GM23338 (cell line): ENCODE results near the gene TMEM123. TPM values are rescaled to one million over a fixed set of nuclear protein-coding genes. Genes with fewer than 3 reads are reported as not detected.

Experiments
- ATAC-seq: fragments of 200-7000 bp; cut with Tn5 transposase; 3 replicates; pipeline ENCODE4 v1.9.1; 2020
- DNase-seq: peaks from one replicate; pipeline ENCODE4 v3.0.0-alpha.2; 2015; ENCODE audit warnings: low spot score
- H2AFZ ChIP-seq: fragments of 200-600 bp; sonication (generic); 2 replicates; pipeline ENCODE4 v1.8.0; 2016; ENCODE audit warnings: antibody characterized with exemption, mild to moderate bottlenecking, moderate library complexity
- H3F3A ChIP-seq: fragments of 200-600 bp; sonication (generic); replicated peaks from 2 replicates; pipeline ENCODE4 v1.8.0; 2017; ENCODE audit warnings: antibody characterized with exemption, mixed run types, low read depth
- H3K27ac ChIP-seq: fragments of 200-600 bp; sonication (generic); 2 replicates; pipeline ENCODE4 v1.6.1; 2016; ENCODE audit warnings: low read depth
- H3K27me3 ChIP-seq: fragments of 200-600 bp; sonication (generic); 2 replicates; pipeline ENCODE4 v1.8.0; 2016; ENCODE audit warnings: mild to moderate bottlenecking, mixed run types, moderate library complexity; ENCODE audit not compliant: insufficient read depth
- H3K36me3 ChIP-seq: fragments of 200-600 bp; sonication (generic); 2 replicates; pipeline ENCODE4 v1.8.0; 2016; ENCODE audit warnings: mild to moderate bottlenecking; ENCODE audit not compliant: insufficient read depth
- H3K4me1 ChIP-seq: fragments of 200-600 bp; sonication (generic); 2 replicates; pipeline ENCODE4 v1.8.0; 2016; ENCODE audit warnings: mild to moderate bottlenecking, moderate library complexity; ENCODE audit not compliant: insufficient read depth
- H3K4me2 ChIP-seq: fragments of 200-600 bp; sonication (generic); 2 replicates; pipeline ENCODE4 v1.7.1; 2017; ENCODE audit warnings: mixed run types
- H3K4me3 ChIP-seq: fragments of 200-600 bp; sonication (generic); 2 replicates; pipeline ENCODE4 v1.6.1; 2016; ENCODE audit warnings: mixed run types
- H3K79me2 ChIP-seq: fragments of 200-600 bp; sonication (generic); replicated peaks from 2 replicates; pipeline ENCODE4 v1.8.0; 2017; ENCODE audit warnings: mild to moderate bottlenecking; ENCODE audit not compliant: insufficient read depth
- H3K9me2 ChIP-seq: fragments of 200-600 bp; sonication (generic); 2 replicates; pipeline ENCODE4 v1.8.0; 2017; ENCODE audit not compliant: insufficient read depth
- H4K20me1 ChIP-seq: fragments of 200-600 bp; sonication (generic); replicated peaks from 2 replicates; pipeline ENCODE4 v1.8.0; 2017; ENCODE audit warnings: mild to moderate bottlenecking; ENCODE audit not compliant: insufficient read depth
- H3K27ac Mint-ChIP-seq: 2 replicates; pipeline ENCODE4 v1.8.0; 2020; ENCODE audit warnings: inconsistent platforms, mild to moderate bottlenecking, moderate library complexity, mixed read lengths
- H3K27me3 Mint-ChIP-seq: 3 replicates; pipeline ENCODE4 v1.8.0; 2022; ENCODE audit warnings: low read depth, mild to moderate bottlenecking, moderate library complexity, mixed read lengths, inconsistent platforms; ENCODE audit not compliant: insufficient read depth, poor library complexity
- H3K36me3 Mint-ChIP-seq: 3 replicates; pipeline ENCODE4 v1.8.0; 2021; ENCODE audit warnings: low read depth, mild to moderate bottlenecking, inconsistent platforms, moderate library complexity, mixed read lengths
- H3K4me1 Mint-ChIP-seq: 3 replicates; pipeline ENCODE4 v1.8.0; 2020; ENCODE audit warnings: mild to moderate bottlenecking, inconsistent platforms, mixed read lengths
- H3K4me3 Mint-ChIP-seq: 3 replicates; pipeline ENCODE4 v1.8.0; 2021; ENCODE audit warnings: moderate library complexity, mild to moderate bottlenecking, inconsistent platforms, mixed read lengths
- H3K9me3 Mint-ChIP-seq: 3 replicates; pipeline ENCODE4 v1.8.0; 2020; ENCODE audit warnings: moderate library complexity, mild to moderate bottlenecking, inconsistent platforms, mixed read lengths
- CREB1 ChIP-seq: fragments of 250-450 bp; sonication (Bioruptor Pico); IDR thresholded peaks from 2 replicates; pipeline ENCODE4 v1.5.0; 2020; ENCODE audit warnings: low read depth, mild to moderate bottlenecking, moderate library complexity
- EZH2phosphoT487 ChIP-seq: fragments of 200-600 bp; sonication (generic); IDR thresholded peaks from one replicate; pipeline ENCODE4 v1.8.1; 2018; ENCODE audit warnings: antibody characterized with exemption; ENCODE audit not compliant: unreplicated experiment
- POLR2AphosphoS5 ChIP-seq: IDR thresholded peaks from 2 replicates; pipeline ENCODE4 v1.6.1; 2016; ENCODE audit warnings: antibody characterized with exemption, low read depth
- STAT1 ChIP-seq: IDR thresholded peaks from one replicate; pipeline ENCODE4 v1.6.1; 2016; ENCODE audit warnings: antibody characterized with exemption; ENCODE audit not compliant: unreplicated experiment
- polyA plus RNA-seq: library from polyadenylated mRNA; unstranded; fragments of >200 nt; fragmentation: Nextera tagmentation; extraction: Ambion mirVana; gene quantifications from 2 replicates; pipeline ENCODE4 v1.2.1, GENCODE V29; 2016
- total RNA-seq: library from RNA; depleted of rRNA; stranded (reverse); fragments of >200 nt; shearing (Covaris generic); gene quantifications from 2 replicates; pipeline ENCODE4 v1.2.3, GENCODE V29; 2014
- TF ChIP-seq, protein P1 (sequence below), 2 experiments: fragments of 200-600 bp in 1 of 2; sonication (generic) in 1 of 2; conservative IDR thresholded peaks; 2 replicates each; pipeline versions ENCODE4 v1.5.1 to v1.6.1; 2016 to 2017; ENCODE audit warnings: antibody characterized with exemption in 2 of 2, low read depth in 2 of 2, mild to moderate bottlenecking in 2 of 2, moderate library complexity in 1 of 2
- TF ChIP-seq, protein P2 (sequence below): IDR thresholded peaks from one replicate; pipeline ENCODE4 v1.6.1; 2018; ENCODE audit warnings: antibody characterized with exemption; ENCODE audit not compliant: unreplicated experiment
- TF ChIP-seq, protein P3 (sequence below): IDR thresholded peaks from 2 replicates; pipeline ENCODE4 v1.6.1; 2016; ENCODE audit warnings: antibody characterized with exemption

The TMEM123 gene
- total and polyA plus RNA-seq, 2 experiments from 2014 or later, result 44.1 to 61.0 TPM

DNA sequence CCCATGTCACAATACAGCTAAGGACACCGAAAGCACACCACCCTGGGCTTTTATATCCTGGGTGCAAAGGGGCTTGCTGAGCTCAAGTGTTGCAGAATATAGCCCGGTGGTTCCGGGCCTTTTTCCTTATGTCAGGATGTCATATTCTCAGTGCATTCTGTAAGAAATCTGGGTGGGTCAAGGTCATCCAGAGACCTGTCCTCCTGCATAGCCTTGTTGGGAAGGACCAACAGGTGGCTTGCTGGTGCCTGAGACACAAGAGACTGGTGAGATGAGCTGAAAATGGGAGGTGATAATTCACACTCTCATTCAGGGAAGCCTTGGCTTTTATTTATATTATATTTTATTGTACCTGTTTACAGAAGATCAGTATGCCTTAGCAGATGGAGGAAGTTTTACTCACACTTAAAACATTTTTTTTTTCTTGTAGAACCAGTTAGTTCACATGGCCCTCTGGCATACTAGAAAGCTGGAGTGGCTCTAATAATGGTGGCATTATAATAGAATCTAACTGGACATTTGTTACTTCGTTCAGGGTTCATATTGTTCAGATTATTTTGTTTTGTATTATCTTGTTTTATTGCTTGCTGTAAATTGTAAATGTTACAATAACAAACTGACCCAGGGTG lies 14.6 kb upstream of the TMEM123 start (continued):
- TF ChIP-seq, protein P1, sequence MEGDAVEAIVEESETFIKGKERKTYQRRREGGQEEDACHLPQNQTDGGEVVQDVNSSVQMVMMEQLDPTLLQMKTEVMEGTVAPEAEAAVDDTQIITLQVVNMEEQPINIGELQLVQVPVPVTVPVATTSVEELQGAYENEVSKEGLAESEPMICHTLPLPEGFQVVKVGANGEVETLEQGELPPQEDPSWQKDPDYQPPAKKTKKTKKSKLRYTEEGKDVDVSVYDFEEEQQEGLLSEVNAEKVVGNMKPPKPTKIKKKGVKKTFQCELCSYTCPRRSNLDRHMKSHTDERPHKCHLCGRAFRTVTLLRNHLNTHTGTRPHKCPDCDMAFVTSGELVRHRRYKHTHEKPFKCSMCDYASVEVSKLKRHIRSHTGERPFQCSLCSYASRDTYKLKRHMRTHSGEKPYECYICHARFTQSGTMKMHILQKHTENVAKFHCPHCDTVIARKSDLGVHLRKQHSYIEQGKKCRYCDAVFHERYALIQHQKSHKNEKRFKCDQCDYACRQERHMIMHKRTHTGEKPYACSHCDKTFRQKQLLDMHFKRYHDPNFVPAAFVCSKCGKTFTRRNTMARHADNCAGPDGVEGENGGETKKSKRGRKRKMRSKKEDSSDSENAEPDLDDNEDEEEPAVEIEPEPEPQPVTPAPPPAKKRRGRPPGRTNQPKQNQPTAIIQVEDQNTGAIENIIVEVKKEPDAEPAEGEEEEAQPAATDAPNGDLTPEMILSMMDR (conservative IDR thresholded peaks at IDR 0.05; ENCODE audit: low read depth in 2 of 2), result no peak
- TF ChIP-seq POLR2AphosphoS5 (no peak), CREB1 (no peak), EZH2phosphoT487 (no peak)
- TF ChIP-seq, protein P2, sequence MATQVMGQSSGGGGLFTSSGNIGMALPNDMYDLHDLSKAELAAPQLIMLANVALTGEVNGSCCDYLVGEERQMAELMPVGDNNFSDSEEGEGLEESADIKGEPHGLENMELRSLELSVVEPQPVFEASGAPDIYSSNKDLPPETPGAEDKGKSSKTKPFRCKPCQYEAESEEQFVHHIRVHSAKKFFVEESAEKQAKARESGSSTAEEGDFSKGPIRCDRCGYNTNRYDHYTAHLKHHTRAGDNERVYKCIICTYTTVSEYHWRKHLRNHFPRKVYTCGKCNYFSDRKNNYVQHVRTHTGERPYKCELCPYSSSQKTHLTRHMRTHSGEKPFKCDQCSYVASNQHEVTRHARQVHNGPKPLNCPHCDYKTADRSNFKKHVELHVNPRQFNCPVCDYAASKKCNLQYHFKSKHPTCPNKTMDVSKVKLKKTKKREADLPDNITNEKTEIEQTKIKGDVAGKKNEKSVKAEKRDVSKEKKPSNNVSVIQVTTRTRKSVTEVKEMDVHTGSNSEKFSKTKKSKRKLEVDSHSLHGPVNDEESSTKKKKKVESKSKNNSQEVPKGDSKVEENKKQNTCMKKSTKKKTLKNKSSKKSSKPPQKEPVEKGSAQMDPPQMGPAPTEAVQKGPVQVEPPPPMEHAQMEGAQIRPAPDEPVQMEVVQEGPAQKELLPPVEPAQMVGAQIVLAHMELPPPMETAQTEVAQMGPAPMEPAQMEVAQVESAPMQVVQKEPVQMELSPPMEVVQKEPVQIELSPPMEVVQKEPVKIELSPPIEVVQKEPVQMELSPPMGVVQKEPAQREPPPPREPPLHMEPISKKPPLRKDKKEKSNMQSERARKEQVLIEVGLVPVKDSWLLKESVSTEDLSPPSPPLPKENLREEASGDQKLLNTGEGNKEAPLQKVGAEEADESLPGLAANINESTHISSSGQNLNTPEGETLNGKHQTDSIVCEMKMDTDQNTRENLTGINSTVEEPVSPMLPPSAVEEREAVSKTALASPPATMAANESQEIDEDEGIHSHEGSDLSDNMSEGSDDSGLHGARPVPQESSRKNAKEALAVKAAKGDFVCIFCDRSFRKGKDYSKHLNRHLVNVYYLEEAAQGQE, result no peak

DNA sequence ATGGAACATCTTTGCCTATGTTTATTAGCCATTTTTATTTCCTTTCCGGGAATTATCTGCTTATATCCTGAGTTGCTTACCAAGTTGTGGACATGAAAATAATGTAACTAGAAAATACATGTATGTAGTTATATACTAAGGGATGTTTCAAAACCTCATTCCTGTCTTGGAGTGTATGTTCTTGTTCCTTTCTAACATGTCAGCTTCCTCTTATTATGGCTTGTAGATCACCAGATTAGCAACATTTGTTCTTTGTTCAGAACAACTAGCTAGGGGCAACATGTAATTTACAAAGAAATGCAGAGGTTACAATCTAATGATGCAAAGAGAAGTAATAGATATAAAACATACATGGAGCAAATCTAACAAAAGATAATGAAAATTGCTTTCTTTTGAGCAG lies 13.1 kb upstream of the TMEM123 start:
- Mint-ChIP-seq H3K27ac (no peak overlapping the region), H3K4me3 (no peak overlapping the region), H3K9me3 (no peaks in the 10 kb centered on the region), H3K36me3 (no peaks in the 10 kb centered on the region), H3K4me1 (no peaks in the 10 kb centered on the region), H3K27me3 (peaks cover 3% of the 10 kb centered on the region)
- H3K4me1 ChIP-seq, result no peaks in the 10 kb centered on the region
- TF ChIP-seq, protein P1 (conservative IDR thresholded peaks at IDR 0.05; ENCODE audit: low read depth in 2 of 2), result no peak
- TF ChIP-seq CREB1 (no peak), STAT1 (no peak)
- TF ChIP-seq, protein P3, sequence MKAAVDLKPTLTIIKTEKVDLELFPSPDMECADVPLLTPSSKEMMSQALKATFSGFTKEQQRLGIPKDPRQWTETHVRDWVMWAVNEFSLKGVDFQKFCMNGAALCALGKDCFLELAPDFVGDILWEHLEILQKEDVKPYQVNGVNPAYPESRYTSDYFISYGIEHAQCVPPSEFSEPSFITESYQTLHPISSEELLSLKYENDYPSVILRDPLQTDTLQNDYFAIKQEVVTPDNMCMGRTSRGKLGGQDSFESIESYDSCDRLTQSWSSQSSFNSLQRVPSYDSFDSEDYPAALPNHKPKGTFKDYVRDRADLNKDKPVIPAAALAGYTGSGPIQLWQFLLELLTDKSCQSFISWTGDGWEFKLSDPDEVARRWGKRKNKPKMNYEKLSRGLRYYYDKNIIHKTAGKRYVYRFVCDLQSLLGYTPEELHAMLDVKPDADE, result no peak
- no peak for ATAC-seq
- no peaks in the 10 kb centered on the region for H3K9me2 ChIP-seq
- H3F3A ChIP-seq, result no peaks in the 10 kb centered on the region
- H3K36me3 ChIP-seq, result no peaks in the 10 kb centered on the region
- no peak overlapping the region for H3K4me3 ChIP-seq
- H2AFZ ChIP-seq, result no peak overlapping the region
- H3K27ac ChIP-seq, result no peak overlapping the region
- H3K4me2 ChIP-seq, result no peak overlapping the region
- no peaks in the 10 kb centered on the region for H4K20me1 ChIP-seq
- H3K79me2 ChIP-seq, result no peaks in the 10 kb centered on the region
- no peak for DNase-seq
- H3K27me3 ChIP-seq, result no peaks in the 10 kb centered on the region
